ENCODE data around the gene GLI2.

GLI2 gene

DNA sequence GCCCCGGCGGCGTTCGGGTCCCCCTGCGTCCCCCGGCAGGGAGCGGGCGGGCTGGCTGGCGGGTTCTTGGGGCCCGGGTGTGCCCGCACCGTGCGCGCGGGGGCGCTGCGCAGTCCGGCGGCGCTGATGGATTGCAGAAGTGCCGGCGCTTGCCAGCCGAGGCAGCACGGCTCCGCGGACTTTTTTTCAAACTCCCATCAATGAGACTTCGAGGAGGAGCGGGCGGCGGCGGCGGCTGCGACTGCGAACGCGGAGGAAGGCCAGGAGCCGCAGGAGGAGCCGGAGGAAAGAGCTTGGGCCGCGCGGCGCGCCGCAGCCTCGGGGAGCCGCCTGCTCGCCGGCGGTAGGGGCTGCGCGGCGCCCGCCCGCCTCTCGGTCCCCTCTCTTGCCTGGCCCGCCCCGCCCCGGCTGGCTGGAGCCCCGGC is at the start of gene GLI2:
Gene GLI2 (plus strand): TSS at position 123 of the 425 bp plus-strand sequence. CDS start 61,453 bp downstream, outside the sequence.
- peak; percentile 73 for DNase-seq

DNA sequence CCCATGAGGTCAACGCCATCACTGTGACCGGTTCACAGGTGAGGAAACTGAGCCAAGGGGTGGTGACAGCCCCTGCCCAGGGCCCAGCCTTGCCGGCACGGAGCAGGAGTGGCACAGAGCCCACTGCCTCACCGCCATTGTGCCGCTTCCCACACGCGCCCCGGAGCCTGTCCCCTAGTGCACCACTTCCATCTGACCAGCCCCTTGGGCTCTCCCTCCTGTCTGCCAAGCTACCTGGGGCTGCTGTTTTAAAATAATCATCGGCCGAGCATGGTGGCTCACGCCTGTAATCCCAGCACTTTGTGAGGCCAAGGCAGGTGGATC is 49.7 kb upstream of the GLI2 start:
- DNase-seq = no peak

DNA sequence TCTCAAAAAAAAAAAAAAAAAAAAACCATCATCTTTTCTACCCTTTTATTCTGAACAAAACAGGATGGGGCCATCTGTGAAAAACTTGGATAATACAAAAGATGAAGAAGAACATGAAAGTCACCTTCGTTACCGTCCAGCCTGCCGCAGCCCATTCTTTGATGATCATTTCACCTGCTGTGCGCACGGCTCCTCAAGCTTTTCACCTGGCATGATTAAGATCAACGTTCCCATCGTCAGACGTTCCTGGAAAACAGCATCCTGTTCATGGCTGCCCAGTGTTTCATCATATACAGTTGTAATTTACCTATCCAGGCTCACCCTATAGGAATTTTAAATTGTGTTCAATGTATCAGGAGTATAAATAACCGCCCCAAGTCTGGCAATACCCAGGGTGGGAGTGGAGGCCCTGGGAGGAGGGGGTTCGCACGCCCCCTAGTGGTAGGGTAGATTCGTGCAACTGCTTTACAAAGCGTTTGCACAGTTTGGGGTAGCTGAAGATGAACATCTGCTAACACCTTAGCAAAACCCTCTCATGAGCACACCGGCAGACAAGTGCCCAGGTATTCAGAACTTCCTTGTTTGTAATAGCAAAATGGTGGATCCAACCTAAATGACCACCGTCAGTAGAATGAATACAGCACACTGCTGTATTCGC is 49.0 kb upstream of the GLI2 start:
- DNase-seq = peak; percentile 11

DNA sequence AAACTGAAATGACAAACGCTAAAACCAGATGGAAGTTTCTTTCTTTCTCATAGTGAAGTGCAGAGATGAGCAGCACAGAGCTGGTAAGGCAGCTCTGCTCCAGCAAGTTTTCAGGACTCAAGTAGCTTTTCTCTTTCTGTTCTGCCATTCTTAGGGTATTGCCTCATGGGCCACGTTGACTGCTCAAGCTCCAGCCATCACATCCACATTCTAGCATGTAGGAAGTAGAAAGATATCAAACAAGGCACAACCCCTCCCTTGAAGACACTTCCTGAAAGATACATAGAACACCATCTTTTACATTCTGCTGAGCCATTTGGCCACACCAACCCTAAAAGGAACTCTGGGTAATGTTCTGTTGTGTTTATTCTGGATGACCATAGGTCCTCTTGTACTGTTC is 48.5 kb upstream of the GLI2 start:
- no peak for DNase-seq

DNA sequence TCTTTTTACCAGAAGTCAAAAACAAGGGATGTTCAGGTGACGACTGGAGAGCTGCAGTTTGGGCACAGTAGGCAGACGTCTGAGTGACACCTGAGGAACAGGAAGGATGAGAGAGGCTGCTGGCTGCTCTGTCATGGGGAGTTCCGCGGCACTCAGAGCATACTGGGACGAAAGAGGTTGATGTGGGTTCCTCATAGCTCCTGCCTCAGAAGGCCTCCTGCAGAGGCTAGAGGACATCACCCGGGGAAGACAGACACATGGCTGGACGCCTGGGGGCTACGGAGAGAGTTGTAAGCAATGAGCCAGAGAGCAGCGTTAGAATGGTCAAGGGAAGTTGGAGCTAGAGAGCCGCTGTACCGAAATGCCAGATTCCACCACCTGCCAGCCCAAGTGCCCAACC is 45.1 kb upstream of the GLI2 start:
- no peak for DNase-seq

DNA sequence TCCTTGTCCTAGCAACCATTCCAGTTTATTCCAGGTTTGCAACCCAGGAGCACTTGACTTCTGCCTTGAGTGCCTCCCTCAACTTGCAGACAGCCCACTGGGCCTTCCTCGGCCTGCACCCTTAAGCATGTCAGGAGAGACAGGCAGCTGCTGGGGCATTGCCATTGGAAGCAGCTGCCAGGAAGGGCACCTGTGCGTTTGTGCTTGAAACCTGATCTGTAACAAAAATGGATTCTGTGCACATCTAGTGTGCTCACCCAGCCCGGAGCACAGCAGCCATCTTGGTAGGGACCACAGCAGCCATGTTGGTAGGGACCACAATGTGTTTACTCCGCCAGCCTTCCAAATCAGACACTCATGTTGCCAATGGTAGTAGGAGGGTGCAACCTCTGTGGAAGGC is 44.3 kb upstream of the GLI2 start:
- no peak for DNase-seq

DNA sequence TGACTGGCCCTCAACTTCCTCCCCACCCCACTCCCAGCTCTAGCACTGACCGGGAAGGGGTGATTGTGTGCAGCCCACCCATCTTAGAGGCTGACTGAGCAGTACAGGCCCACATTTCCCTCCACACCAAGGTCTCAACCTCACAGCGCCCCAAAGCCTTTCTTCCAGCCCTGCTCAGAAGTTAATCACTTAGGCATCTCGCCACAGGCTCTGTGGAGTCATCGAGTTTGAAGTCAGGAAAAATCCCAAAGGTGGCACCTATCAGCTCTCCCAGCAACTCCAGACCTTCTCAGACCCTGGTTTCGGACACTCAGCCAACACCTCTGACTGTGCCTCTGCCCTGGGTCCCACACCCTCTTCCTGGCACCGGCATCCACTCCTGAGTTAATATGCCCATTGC is 43.0 kb upstream of the GLI2 start:
- DNase-seq = no peak

DNA sequence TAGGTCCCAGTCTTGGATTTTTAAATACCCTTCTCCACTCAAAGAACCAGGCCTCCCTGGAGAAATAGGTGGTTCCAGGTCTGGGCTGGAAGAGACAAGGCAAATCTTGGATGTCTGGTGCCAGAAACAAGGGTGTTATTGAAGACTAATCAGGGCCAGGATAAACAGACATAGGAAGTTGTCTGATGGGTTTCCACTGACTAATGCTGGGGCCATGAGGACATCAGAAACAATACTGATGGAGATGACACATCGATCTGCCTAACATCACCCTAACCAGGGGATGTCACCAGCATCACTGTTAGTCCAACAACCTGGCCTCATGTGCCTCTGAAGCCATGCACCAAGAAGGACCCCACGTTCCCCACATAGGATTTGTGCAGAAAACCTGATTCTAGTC is 42.5 kb upstream of the GLI2 start:
- no peak for DNase-seq

DNA sequence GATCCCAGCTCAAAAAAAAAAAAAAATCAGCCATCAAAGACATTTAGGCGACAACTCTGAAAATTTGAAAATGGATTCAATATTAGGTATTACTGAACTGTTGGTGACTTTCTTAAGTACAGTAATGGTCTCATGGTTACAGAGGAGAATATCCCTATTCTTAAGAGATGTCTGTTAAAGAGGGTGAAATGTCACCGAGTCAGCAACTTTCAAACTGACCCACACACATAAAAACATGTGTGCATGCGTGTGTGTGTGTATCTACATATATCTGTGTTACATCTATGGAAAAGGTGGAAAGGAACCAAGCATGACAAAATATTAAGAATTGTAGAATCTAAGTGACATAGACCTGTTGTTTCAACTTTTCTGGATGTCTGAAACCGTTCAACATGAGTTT is 41.6 kb upstream of the GLI2 start:
- DNase-seq = no peak

DNA sequence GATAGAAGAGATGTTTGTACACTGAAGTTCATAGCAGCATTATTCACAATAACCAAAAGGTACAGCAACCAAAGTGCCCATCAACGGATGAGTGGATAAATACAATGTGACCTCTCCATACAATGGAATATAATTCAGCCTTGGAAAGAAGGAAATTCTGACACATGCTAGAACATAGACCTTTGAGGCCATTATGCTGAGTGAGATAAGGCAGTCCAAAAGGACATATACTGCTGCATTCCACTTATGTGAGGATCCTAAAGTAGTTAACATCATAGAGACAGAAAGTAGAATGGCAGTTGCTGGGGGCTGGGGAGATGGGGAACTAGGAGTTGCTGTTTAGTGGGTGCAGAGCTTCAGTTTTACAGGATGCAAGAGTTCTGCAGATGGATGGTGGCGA is 38.2 kb upstream of the GLI2 start:
- no peak for DNase-seq

DNA sequence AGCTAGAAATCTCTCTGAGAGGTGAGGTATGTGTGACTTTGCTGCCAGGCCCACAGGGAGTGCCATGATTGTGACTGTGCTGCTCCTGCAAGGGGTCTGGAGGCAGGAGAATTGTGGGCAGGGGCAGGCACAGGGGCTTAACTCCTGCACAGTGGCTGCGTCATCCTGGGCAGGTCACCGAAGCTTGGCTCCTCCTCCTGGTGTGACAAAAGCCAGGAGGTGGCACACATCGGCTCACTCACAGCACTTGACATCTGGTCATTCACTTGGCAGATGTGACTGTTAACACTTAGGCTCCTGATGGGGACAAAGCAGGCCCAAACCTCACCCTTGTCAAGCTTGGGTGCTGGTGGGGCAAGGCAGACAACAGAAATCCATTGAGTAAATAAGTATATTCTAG is 36.4 kb upstream of the GLI2 start:
- no peak for DNase-seq

DNA sequence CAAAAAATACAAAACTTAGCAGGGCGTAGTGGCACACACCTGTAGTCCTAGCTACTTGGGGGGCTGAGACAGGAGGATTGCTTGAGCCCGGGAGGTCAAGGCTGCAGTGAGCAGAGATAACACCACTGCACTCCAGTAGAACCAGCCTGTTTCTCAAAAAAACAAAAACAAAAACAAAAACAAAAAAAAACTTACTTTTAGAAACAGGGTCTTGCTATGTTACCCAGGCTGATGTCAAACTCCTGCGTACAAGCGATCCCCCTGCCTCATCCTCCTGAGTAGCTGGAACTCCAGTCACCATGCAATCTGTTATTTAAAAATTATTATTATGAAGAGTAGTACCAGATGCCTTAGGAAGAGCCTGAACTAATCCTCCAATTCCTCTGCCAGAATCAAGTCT is 35.0 kb upstream of the GLI2 start:
- no peak for DNase-seq

DNA sequence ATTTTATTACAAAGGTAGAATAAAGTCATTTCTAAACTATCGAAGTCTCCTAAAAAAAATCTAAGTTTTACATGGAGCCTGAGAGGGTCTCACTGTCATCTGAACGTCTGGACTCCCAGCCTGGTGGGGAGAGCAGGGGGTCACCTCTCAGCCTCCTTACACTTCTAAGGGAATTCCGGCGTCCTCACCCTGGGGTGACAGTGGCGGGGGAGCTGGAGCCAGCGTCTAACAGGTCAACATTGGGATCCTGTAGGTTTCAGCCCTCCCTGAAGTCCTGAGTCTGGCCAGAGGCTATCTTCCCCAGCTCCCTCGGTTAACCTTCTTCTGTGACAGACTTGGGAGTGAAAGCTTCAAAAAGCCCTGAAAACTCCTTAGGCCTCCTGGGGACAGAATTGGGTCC is 34.6 kb upstream of the GLI2 start:
- DNase-seq = no peak

DNA sequence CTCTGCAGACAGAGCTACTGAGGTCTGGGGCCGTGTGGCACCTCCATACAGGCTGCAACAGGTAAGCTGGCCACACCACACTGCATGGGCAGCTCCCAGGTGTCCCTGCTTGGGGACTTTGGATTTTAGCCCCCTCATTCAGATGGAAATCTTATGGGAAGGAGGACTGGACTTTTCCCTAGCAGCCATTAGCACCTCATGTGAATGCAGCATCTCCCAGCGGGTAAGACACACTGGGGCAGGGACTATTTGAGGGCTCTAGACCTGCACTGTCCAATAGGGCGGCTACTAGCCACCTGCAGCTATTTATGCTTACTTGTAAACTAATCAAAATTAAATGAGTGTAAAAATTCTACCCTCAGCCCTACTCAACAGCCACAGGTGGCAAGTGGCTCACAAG is 34.2 kb upstream of the GLI2 start:
- no peak for DNase-seq

DNA sequence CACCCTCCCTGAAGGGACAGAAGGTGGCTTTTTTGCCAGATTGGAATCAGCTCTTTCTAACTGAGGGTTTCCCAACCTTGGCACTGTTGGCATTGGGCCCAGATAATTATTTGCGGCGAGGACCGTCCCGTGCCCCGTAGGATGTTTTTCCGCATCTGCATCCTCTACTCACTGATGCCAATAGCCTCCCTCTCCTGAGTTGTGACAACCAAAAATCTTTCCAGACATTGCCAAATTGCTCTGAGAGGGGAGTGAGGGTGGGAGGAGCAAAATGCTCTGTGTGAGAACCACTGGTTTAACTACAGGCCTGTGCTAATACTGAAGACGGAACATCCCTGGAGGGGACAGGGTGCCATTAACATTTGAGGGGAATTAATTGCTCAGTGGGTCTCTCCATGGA is 33.6 kb upstream of the GLI2 start:
- DNase-seq = no peak

DNA sequence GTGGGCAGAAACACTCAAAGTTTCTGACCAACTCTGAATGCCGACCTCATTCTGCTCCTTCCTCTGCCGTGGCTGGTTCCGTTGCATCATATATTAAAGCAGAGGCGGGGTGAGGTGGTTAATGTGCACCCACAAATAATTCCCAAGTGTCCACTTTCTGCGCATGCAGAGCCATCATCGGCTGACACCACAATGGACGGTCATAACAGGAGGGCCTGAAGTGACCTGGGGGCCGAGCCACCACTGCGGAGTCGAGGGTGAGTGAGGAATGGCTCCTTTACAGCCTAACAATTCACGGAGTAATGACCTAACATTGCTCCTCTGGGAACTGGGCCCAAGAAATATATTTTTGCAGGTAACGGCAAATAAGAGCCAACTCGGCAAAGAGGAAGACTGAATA is 32.9 kb upstream of the GLI2 start:
- no peak for DNase-seq

DNA sequence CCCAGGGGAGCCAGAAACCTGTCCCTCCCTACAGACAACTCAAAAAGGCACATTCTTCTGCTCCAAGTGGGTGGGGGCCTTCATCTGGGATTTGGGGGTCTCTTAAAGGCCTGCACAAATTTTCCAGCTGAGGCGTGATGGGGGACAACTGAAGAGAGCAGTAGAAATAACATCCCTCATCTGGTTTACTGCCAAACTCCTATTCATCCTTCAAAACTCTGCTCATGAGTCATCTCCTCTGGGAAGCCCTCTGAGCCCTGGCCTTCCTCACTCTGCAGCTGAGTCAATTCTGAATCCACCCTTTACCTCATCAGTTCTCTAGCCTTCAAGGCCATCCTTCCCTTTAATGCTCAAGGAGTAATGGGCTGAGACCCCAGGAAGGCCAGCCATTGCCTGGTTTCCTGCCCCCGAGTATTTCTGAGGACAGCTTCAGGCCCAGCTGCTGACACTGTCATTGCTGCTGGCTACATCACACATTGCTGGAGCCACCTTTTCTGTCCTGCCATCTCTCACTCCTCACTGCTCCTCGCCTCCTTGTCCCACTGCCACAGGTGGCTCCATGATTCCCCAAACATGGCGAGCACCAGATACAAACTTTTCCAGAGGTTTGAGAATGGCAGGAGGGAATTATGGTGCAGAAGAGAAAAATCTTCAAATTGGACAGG is 32.2 kb upstream of the GLI2 start:
- DNase-seq = no peak

DNA sequence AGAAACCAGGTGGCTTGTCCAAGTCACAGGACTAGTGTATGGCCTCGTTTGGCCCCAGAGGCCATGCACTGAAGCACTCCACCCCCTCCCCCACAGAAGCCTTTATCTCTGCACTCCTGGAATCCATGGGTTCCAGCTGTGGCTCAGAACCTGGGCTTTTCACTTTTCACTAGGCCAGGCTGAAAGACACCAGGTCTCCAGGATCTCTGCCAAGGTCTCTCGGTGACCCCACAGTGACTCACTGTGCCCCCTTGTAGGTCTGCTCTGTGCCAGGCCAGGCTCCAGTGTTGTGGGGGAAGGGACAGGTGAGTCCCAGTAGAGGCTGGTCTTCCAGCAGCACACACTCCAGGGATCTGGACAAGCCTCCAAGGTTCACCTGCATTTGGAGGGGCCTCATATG is 31.0 kb upstream of the GLI2 start:
- DNase-seq = no peak

DNA sequence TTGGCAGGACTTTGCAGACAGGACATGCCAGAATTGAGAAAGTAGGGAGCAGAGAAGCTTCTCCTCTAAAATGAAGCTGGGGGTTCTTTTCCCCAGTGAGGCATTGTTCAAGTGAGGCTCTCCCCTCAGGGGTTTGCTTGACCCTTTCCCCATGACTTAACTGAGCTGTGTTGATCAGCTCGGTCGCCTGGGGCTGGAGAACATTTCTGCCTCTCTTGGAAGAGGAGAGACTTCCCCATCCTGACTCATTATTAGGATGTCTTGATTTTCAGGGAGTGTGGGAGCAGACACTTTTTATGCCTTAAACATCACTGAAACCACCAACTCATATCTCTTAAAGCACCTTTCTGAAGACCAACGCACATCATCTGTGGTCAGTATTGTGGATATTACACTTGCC is 27.9 kb upstream of the GLI2 start:
- DNase-seq = no peak

DNA sequence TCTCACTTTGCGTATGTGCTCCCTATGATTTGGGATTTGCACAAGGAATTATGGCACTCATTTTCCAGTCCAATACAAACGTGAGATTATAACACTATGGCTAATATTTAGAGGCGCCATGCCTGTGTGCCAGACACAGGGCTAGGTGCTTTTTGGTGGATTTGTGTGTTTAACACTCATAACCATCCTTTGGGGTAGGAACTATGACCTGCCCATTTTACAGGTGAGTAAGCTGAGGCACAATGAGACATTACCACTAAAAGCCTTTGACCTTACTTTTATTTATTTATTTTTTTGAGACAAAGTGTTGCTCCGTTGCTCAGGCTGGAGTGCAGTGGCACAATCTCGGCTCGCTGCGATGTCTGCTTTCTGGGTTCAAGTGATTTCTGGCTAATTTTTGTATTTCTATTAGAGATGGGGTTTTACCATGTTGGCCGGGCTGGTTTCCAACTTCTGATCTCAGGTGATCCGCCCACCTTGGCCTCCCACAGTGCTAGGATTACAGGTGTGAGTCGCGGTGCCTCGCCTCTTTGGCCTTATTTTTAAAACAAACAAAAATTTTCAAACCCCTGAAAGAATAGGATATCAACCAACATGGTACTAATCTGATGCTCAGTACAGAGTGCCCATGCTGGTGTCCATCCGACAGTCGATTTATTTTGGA is 26.6 kb upstream of the GLI2 start:
- DNase-seq = no peak

DNA sequence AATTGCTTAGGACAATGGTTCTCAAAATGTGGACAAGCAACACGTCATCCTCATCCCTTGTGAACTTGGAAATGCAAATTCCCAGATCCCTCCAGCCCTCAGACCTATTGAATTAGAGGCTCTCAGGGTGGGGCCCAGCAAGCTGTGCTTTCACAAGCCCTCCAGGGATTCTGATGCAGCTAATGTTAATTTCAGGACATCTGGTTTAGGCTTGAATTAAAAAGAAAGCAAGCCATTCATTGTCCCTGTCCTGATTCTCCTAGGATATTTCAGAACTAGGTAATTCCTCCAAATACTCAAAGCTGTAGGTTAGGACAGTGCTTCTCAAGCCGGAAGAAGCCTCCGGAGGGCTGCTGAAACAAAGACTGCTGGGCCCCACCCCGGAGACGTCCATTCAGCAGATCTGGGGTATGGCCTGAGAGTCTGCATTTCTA is 26.0 kb upstream of the GLI2 start:
- DNase-seq = no peak

DNA sequence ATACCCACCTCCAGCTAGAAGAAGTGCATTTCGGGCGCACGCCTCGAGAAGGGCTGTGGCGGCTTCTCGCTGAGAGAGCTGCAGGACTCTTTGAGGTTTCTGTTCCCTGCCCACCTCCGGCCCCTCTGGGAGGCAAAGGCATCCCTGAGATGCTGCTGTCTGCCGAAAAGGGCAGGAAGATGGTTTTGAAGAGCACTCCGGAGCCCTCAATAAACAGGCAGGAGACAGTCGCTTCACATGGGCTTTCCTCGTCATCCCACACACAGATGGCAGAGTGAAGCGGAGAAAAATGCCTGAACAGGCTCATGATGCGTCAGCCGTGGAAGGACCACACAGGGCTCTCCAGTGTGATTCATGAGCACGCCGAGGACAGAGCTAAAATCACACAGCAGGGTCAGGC is 25.4 kb upstream of the GLI2 start:
- DNase-seq = no peak

DNA sequence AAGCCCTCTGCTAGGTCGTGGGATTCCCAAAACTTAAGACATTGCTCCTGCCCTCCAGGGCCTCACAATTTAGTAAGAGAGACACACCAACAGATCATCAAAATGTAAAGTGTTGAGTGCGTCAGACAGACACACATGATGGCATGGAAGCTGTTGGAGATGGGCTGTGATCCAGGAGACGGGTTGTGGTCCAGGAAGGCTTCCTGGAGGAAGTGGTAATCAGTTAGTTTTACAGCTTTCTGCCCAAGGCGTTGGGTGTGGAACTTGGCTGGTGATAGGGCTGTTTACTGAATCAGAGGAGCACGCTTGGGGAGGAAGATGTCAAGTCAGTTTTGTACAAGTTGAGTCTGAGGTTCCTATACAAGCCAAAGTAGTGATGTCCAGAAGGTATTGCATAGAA is 24.0 kb upstream of the GLI2 start:
- no peak for DNase-seq

DNA sequence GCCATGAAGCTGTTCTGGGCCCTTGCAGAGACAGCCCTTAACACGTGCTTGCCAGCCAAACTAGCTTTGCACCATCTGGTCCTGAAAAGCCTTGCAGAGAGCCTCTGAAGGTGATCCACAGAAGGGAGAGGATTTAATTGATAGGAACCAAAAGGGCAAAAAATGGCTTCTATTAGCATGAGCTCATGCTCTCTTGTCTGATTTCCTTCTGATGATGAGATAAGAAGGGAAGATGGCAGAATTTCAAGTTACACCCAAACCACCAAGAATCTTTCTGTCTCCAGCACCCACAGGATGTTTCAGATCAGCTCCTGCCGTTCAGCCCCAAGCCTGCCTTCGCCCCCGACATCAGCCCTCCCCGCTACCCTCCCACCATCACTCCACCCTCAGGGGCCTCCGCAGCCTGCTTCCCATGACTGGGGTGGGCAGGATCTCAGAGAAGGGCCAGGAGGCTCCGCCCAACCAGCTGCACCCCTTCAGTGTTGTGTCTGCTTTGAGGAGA is 23.4 kb upstream of the GLI2 start:
- no peak for DNase-seq

DNA sequence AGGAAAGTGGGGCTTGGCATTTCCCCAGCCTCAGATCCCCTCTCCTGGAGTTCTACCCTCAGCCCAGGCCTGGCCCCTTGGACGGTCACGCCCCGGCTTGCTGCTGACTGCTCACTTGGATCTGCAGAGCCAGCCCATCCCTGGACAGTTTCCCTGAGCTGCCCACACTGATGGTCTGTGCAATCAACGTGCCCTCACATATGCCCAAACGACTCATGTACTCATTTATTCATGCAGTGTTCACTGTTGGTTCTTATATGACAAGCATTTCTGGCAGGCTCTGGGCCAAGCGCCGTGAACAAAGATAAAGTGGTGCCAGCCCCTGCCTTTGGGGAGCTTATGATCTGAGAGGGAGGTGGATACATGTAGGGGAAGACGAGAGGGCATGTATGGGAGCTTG is 20.3 kb upstream of the GLI2 start:
- DNase-seq = no peak

All from activated CD4-positive, alpha-beta T cell treated with anti-CD3 and anti-CD28 coated beads, Interleukin-10, Interleukin-2, amounts not matched to agents 100 ng/mL and 50 ng/mL, durations not matched to agents 16 hours and 8 hours (primary cell).